HEK293 (cell line): ENCODE results near the gene RAB11FIP3.

ENCODE experiments used
- CTCF ChIP-seq: fragments of 450-650 bp; formaldehyde crosslinking; IDR thresholded peaks from 2 replicates; pipeline ENCODE4 v1.5.1; 2016; ENCODE audit warnings: missing biosample characterization, missing genetic modification characterization
- YY1 ChIP-seq: fragments of 450-650 bp; formaldehyde crosslinking; IDR thresholded peaks from 2 replicates; pipeline ENCODE4 v1.5.1; 2018; ENCODE audit warnings: missing biosample characterization, missing genetic modification characterization
- ZBTB7A ChIP-seq: fragments of 450-650 bp; formaldehyde crosslinking; IDR thresholded peaks from 2 replicates; pipeline ENCODE4 v1.5.1; 2016; ENCODE audit warnings: low read depth, missing biosample characterization, missing genetic modification characterization
- ZNF274 ChIP-seq, 2 experiments: fragments of 200-500 bp in 1 of 2; fragments of 450-650 bp in 1 of 2; sonication (Bioruptor generic) in 1 of 2; formaldehyde crosslinking in 1 of 2; IDR thresholded peaks; 2 replicates each; pipeline versions ENCODE4 v1.5.1 to v1.6.1; 2014 to 2016; ENCODE audit warnings: borderline replicate concordance in 1 of 2, inconsistent platforms in 1 of 2, low read length in 1 of 2, missing biosample characterization in 1 of 2, missing genetic modification characterization in 1 of 2
- ZNF514 ChIP-seq: fragments of 450-650 bp; formaldehyde crosslinking; IDR thresholded peaks from 2 replicates; pipeline ENCODE4 v1.5.1; 2016; ENCODE audit warnings: missing biosample characterization, missing genetic modification characterization
- ZXDB ChIP-seq: fragments of 450-650 bp; formaldehyde crosslinking; IDR thresholded peaks from 2 replicates; pipeline ENCODE4 v1.5.1; 2016; ENCODE audit warnings: missing biosample characterization, missing genetic modification characterization

- TF ChIP-seq ZNF274 (IDR thresholded peaks at IDR 0.05; ENCODE audit: low read length) (no peak), ZNF274 (tag by site-specific recombination; IDR thresholded peaks at IDR 0.05; ENCODE audit: borderline replicate concordance) (no peak), YY1 (tag by site-specific recombination) (no peak), ZXDB (tag by site-specific recombination) (no peak), ZNF514 (no peak), CTCF (no peak), ZBTB7A (tag by site-specific recombination) (no peak)
Observed at GRCh38 chr16:468068-468821, 42.8 kb downstream of the RAB11FIP3 start.
